Uterus (tissue), 4 donors: ENCODE results near the gene RNASEH1. TPM values are rescaled to one million over a fixed set of nuclear protein-coding genes. Genes with fewer than 3 reads are reported as not detected.

Experiments
- DNase-seq, 2 donors: peaks; one replicate each; pipeline ENCODE4 v3.0.0-alpha.2; 2019 to 2020
- H3K27ac ChIP-seq, 2 donors: fragments of 200-600 bp; sonication (generic); 1 replicate in 1 of 2; 2 replicates in 1 of 2; pipeline ENCODE4 v1.5.1; 2016 to 2018
- H3K27me3 ChIP-seq, 2 donors: fragments of 200-600 bp; sonication (generic); one replicate each; pipeline ENCODE4 v1.5.1; 2018 to 2019; ENCODE audit warnings: control low read depth in 1 of 2
- H3K36me3 ChIP-seq, 2 donors: fragments of 200-600 bp; sonication (generic); one replicate each; pipeline ENCODE4 v1.5.1; 2019; ENCODE audit warnings: control low read depth in 1 of 2
- H3K4me1 ChIP-seq, 2 donors: fragments of 200-600 bp; sonication (generic); one replicate each; pipeline ENCODE4 v1.5.1; 2018 to 2019; ENCODE audit warnings: control low read depth in 1 of 2
- H3K4me3 ChIP-seq, 2 donors: fragments of 200-600 bp; sonication (generic); 1 replicate in 1 of 2; 2 replicates in 1 of 2; pipeline ENCODE4 v1.5.1; 2018 to 2019; ENCODE audit warnings: mild to moderate bottlenecking in 1 of 2
- H3K9me3 ChIP-seq, 2 donors: fragments of 200-600 bp; sonication (generic); one replicate each; pipeline ENCODE4 v1.5.1; 2019; ENCODE audit warnings: control low read depth in 1 of 2
- CTCF ChIP-seq, 4 experiments: fragments of 200-600 bp in 2 of 4; fragments of 450-650 bp in 2 of 4; sonication (generic) in 2 of 4; IDR thresholded peaks; one replicate each; pipeline ENCODE4 v1.5.1; 2016 to 2019; ENCODE audit warnings: antibody characterized with exemption in 4 of 4, mild to moderate bottlenecking in 2 of 4, moderate library complexity in 1 of 4
- POLR2A ChIP-seq, 2 donors: fragments of 450-650 bp; IDR thresholded peaks; one replicate each; pipeline ENCODE4 v1.6.1; 2016; ENCODE audit warnings: antibody characterized with exemption in 2 of 2, mild to moderate bottlenecking in 1 of 2, moderate library complexity in 1 of 2
- intact Hi-C: fragments of 100-400 bp; cut with DNase I; formaldehyde crosslinking; loops from one replicate; pipeline ENCODE4 v1.15.1; 2023; ENCODE audit warnings: low total_unique reads
- total RNA-seq, 4 donors: library from RNA; depleted of rRNA in 3 of 4; stranded (reverse); fragments of >200 nt in 3 of 4; gene quantifications; one replicate each; pipeline versions ENCODE4 v1.1.0 to v1.2.4, GENCODE V29; 2014 to 2023
- donor health status: DM: yes; HTN: yes; CAD: no.

The RNASEH1 gene
- total RNA-seq, 4 donors from 2014 or later, result 4.1 to 28.6 (median 15.2) TPM

GRCh38 chr2:3543023-3543683, 15.0 kb downstream of the RNASEH1 start:
- H3K27ac ChIP-seq, result no peak overlapping the region
- H3K4me1 ChIP-seq, result no peaks in the 10 kb centered on the region
- H3K27me3 ChIP-seq, result no peaks in the 10 kb centered on the region
- no peak for DNase-seq
- TF ChIP-seq POLR2A (IDR thresholded peaks at IDR 0.05) (no peak), CTCF (IDR thresholded peaks at IDR 0.05) (no peak)
- intact Hi-C loops, result no loop called here
- H3K36me3 ChIP-seq, result no peaks in the 10 kb centered on the region
- H3K4me3 ChIP-seq, result no peak overlapping the region
- no peaks in the 10 kb centered on the region for H3K9me3 ChIP-seq

GRCh38 chr2:3542107-3542506, 16.0 kb downstream of the RNASEH1 start:
- H3K27me3 ChIP-seq, result no peaks in the 10 kb centered on the region
- DNase-seq, result no peak
- no peaks in the 10 kb centered on the region for H3K9me3 ChIP-seq
- intact Hi-C loops, result no loop called here
- H3K36me3 ChIP-seq, result no peaks in the 10 kb centered on the region
- H3K4me3 ChIP-seq, result no peak overlapping the region
- no peaks in the 10 kb centered on the region for H3K4me1 ChIP-seq
- no peak for TF ChIP-seq CTCF (IDR thresholded peaks at IDR 0.05)
- TF ChIP-seq POLR2A (IDR thresholded peaks at IDR 0.05), result no peak
- H3K27ac ChIP-seq, result no peak overlapping the region

GRCh38 chr2:3539836-3540235, 18.3 kb downstream of the RNASEH1 start:
- H3K27ac ChIP-seq, result no peak overlapping the region

GRCh38 chr2:3536682-3537632, 21.2 kb downstream of the RNASEH1 start:
- peak; percentile 65 for DNase-seq
- peak overlapping the region; percentile 35 to 43 for H3K4me3 ChIP-seq
- peak; percentile 31 to 60 (median 46) for TF ChIP-seq CTCF (IDR thresholded peaks at IDR 0.05)
- TF ChIP-seq POLR2A (IDR thresholded peaks at IDR 0.05), result no peak
- intact Hi-C loops, result no loop called here
- H3K27ac ChIP-seq, result peak overlapping the region; percentile 94 to 95
- H3K27me3 ChIP-seq, result no peaks in the 10 kb centered on the region
- H3K36me3 ChIP-seq, result no peaks in the 10 kb centered on the region
- peaks cover 0 to 4% of the 10 kb centered on the region in 2 donors for H3K4me1 ChIP-seq
- no peaks in the 10 kb centered on the region for H3K9me3 ChIP-seq

More at GRCh38 chr2:3539836-3540235, 18.3 kb downstream of the RNASEH1 start:
- no peak for DNase-seq
- Histone ChIP-seq H3K9me3 (no peaks in the 10 kb centered on the region), H3K4me1 (peaks cover 0 to 4% of the 10 kb centered on the region in 2 donors), H3K36me3 (no peaks in the 10 kb centered on the region), H3K4me3 (no peak overlapping the region), H3K27me3 (no peaks in the 10 kb centered on the region)
- intact Hi-C loops, result no loop called here
- TF ChIP-seq CTCF (IDR thresholded peaks at IDR 0.05), result no peak
- TF ChIP-seq POLR2A (IDR thresholded peaks at IDR 0.05), result no peak
